Stimulated activated naive CD8-positive, alpha-beta T cell treated with anti-CD3 and anti-CD28 coated beads, Interleukin-15, amount 100 ng/mL, for 72 hours (primary cell): ENCODE results near the gene PRR32.
"Not testable (repeated sequence)": the region's sequence is repeated elsewhere in the genome, so short reads cannot be mapped to it uniquely, and the experiment has no call there.

ENCODE experiments used
- ATAC-seq: fragments of 150-1000 bp; cut with Tn5 transposase; 2 replicates; pipeline ENCODE4 v1.10.0; 2021; ENCODE audit warnings: mild to moderate bottlenecking, moderate library complexity
- DNase-seq, 2 donors: peaks; one replicate each; pipeline ENCODE4 v3.0.0; 2021 to 2022
- H3K27ac Mint-ChIP-seq, 2 donors: one replicate each; pipeline ENCODE4 v1.8.0; 2022; ENCODE audit warnings: mild to moderate bottlenecking in 2 of 2, mixed read lengths in 2 of 2, moderate library complexity in 2 of 2
- H3K27me3 Mint-ChIP-seq: one replicate; pipeline ENCODE4 v1.8.0; 2022; ENCODE audit warnings: mixed read lengths
- H3K4me1 Mint-ChIP-seq: one replicate; pipeline ENCODE4 v1.8.0; 2022; ENCODE audit warnings: mild to moderate bottlenecking, mixed read lengths
- H3K4me3 Mint-ChIP-seq, 2 donors: one replicate each; pipeline ENCODE4 v1.8.0; 2022; ENCODE audit warnings: mild to moderate bottlenecking in 2 of 2, mixed read lengths in 2 of 2, moderate library complexity in 1 of 2
- H3K9me3 Mint-ChIP-seq, 2 donors: one replicate each; pipeline ENCODE4 v1.8.0; 2022; ENCODE audit warnings: mixed read lengths in 2 of 2

PRR32 gene, protein sequence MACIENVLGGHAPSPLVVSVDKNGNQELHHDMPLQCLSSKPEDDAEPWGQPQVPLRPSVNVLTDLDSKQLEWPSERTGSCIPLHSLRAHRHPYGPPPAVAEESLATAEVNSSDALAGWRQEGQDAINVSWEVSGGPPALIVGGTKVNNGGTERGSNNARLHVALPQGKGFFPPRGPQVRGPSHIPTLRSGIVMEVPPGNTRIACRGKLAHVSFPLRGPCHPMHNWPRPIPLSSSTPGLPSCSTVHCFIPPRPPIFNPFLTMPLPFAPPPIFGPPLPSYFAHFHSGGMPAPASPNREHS

DNA sequence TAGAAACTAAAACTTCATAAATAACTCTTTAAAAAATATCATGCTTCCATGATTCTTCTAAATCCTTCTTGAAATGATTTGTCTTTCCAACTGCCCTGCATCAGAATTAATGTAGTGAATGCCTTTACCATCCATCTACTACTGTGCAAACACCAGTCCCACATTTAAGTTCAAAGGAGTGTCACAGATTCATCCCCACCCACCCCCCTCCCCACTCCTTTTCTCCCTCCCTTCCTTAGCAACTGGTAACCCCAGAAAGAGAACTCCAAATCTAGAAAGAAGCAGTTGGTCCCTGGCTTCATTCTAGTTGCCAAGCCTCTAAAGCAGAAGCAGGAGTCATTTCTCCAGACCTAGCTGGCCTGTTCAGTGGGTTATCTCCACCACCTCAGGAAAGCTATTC lies at the start of gene PRR32:
Gene PRR32 (plus strand): TSS at position 301 of the 400 bp plus-strand sequence. CDS start 115 bp downstream, outside the sequence.
- no peak within 1 kb of the TSS for H3K4me3 Mint-ChIP-seq
- no peaks in the 10 kb centered on the region for H3K27me3 Mint-ChIP-seq
- H3K4me1 Mint-ChIP-seq: no peaks in the 10 kb centered on the region
- H3K9me3 Mint-ChIP-seq: no peaks in the 10 kb centered on the region
- ATAC-seq (no peak), DNase-seq (no peak)
- H3K27ac Mint-ChIP-seq: no peak within 1 kb of the TSS

GRCh38 chrX:126770179-126770578 lies 49.4 kb upstream of the PRR32 start:
- Mint-ChIP-seq H3K27ac (no peak overlapping the region), H3K4me1 (no peaks in the 10 kb centered on the region), H3K27me3 (no peaks in the 10 kb centered on the region), H3K9me3 (no peaks in the 10 kb centered on the region), H3K4me3 (no peak overlapping the region)
- ATAC-seq (no peak), DNase-seq (no peak)

- Mint-ChIP-seq H3K27me3 (no peaks in the 10 kb centered on the region), H3K4me3 (no peak overlapping the region), H3K27ac (no peak overlapping the region), H3K9me3 (no peaks in the 10 kb centered on the region), H3K4me1 (no peaks in the 10 kb centered on the region)
- DNase-seq: no peak
- no peak for ATAC-seq
Measured at GRCh38 chrX:126785539-126785938, 34.0 kb upstream of the PRR32 start.

DNA sequence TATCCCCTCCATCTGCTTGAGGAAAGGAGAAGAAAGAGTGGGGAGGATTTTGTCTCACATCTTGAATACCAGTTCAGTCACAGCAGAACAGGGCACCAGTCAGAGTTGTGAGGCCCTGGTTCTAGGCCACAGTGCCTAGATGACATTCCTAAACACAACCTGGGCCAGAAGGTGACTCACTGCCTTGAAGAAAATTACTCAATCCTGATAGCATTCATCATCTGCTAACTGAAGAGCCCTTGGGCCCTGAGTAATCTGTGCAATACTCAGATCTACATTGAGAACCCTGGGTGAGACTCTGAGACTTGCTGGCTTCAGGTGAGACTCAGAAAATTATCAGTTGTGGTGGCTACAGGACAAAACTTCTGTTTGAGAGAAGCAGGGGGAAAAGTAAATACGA lies 20.5 kb upstream of the PRR32 start:
- DNase-seq (no peak), ATAC-seq (no peak)
- Mint-ChIP-seq H3K4me3 (no peak overlapping the region), H3K9me3 (no peaks in the 10 kb centered on the region), H3K4me1 (no peaks in the 10 kb centered on the region), H3K27ac (no peak overlapping the region), H3K27me3 (no peaks in the 10 kb centered on the region)

GRCh38 chrX:126806784-126807183 lies 12.7 kb upstream of the PRR32 start:
- DNase-seq, ATAC-seq, H3K4me1 Mint-ChIP-seq, H3K27ac Mint-ChIP-seq, H3K4me3 Mint-ChIP-seq, H3K27me3 Mint-ChIP-seq, H3K9me3 Mint-ChIP-seq: not testable (repeated sequence)

DNA sequence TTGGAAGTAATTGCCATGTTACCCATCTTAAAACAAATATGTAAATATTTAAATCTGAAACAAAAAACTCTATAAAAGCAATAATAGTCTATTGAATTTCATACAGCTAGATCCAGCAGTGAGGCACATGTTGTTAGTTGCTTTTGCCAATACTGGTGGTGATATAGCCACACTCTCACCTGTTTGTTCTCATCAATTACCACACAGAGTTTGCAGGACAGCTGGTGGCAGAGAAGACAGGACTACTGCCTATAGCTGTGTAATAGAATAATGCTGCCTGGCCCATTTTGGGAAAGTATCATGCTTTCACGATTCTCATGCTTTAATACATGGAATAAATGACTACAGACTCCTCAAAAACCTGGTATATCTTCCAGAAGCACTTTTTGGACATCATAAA lies 3.7 kb upstream of the PRR32 start:
- no peak for ATAC-seq
- Mint-ChIP-seq H3K27ac (no peak overlapping the region), H3K27me3 (no peaks in the 10 kb centered on the region), H3K9me3 (no peaks in the 10 kb centered on the region), H3K4me3 (no peak overlapping the region), H3K4me1 (no peaks in the 10 kb centered on the region)
- DNase-seq: no peak

DNA sequence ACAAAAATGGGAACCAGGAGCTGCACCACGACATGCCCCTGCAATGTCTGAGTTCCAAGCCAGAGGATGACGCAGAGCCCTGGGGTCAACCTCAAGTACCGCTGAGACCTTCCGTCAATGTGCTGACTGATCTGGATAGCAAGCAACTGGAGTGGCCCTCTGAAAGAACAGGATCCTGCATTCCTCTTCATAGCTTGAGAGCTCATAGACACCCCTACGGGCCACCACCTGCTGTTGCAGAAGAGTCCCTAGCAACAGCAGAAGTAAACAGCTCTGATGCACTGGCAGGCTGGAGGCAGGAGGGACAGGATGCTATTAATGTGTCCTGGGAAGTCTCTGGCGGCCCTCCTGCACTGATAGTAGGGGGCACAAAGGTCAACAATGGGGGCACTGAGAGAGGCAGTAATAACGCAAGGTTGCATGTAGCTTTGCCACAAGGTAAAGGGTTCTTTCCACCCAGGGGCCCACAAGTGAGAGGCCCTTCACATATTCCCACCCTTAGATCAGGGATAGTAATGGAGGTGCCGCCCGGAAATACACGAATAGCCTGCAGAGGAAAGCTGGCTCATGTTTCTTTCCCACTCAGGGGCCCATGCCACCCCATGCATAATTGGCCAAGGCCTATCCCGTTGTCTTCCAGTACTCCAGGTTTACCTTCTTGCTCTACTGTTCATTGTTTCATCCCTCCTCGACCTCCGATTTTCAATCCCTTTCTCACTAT lies 1.3 kb downstream of the PRR32 start:
- no peak for ATAC-seq
- H3K27ac Mint-ChIP-seq: no peak overlapping the region
- H3K27me3 Mint-ChIP-seq: no peaks in the 10 kb centered on the region
- no peaks in the 10 kb centered on the region for H3K9me3 Mint-ChIP-seq
- no peak for DNase-seq
- H3K4me3 Mint-ChIP-seq: no peak overlapping the region
- H3K4me1 Mint-ChIP-seq: no peaks in the 10 kb centered on the region

DNA sequence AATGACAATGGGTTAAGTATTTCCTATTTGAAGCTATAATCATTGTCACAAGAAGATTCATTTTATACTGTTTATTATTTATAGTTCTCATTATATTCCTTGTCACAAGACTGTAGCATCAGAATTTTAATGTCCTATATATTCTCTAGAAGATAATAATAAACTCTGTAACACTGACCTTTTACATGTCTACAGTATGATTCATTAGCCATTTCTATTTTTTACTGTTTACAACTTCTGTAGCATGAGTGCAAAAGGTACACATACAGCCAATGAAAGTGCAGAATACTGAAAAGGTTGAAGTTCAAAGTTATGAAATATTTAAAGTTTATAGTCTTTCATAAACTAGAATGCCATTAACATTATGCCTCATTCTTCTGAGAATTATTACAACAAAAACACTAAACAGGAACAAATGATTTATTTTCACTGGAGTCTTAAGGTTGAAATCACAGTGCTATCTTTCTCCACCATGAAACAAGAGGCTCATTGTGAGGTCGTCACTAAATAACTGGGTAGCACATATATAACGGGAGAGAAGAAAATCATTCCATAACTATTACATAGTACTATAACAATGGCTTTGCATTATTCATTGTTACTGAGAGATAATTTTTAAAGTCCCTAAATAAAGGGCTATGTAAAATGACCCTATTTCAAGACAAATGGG lies 4.9 kb downstream of the PRR32 start:
- DNase-seq: no peak
- no peaks in the 10 kb centered on the region for H3K27me3 Mint-ChIP-seq
- H3K27ac Mint-ChIP-seq: no peak overlapping the region
- ATAC-seq: no peak
- H3K4me1 Mint-ChIP-seq: no peaks in the 10 kb centered on the region
- no peaks in the 10 kb centered on the region for H3K9me3 Mint-ChIP-seq
- H3K4me3 Mint-ChIP-seq: no peak overlapping the region

GRCh38 chrX:126825566-126826193 lies 6.2 kb downstream of the PRR32 start:
- Mint-ChIP-seq H3K9me3 (no peaks in the 10 kb centered on the region), H3K27me3 (no peaks in the 10 kb centered on the region), H3K27ac (no peak overlapping the region), H3K4me1 (no peaks in the 10 kb centered on the region), H3K4me3 (no peak overlapping the region)
- no peak for ATAC-seq
- DNase-seq: no peak

DNA sequence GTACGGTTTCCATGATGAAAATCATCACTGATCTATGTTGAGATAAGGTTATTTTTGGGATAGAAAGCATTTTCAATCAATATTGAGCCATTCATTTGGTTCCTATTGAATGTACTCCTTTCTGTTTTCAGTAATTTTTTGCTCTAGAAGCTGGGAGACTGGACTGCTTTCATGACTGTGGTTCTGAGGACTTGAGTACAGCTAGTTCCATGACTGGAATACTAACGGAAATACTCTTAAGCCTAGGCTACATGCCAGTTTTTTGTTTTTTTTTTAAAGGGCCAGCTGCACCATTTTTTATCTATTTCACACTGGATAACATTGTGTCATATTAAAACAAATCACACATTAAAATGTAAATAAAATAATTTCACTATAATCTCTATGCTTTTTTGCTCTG lies 16.7 kb downstream of the PRR32 start:
- no peaks in the 10 kb centered on the region for H3K27me3 Mint-ChIP-seq
- H3K9me3 Mint-ChIP-seq: no peaks in the 10 kb centered on the region
- DNase-seq (no peak), ATAC-seq (no peak)
- H3K27ac Mint-ChIP-seq: no peak overlapping the region
- no peak overlapping the region for H3K4me3 Mint-ChIP-seq
- H3K4me1 Mint-ChIP-seq: no peaks in the 10 kb centered on the region

GRCh38 chrX:126847143-126847542 lies 27.6 kb downstream of the PRR32 start:
- ATAC-seq (no peak), DNase-seq (no peak)
- no peak overlapping the region for H3K27ac Mint-ChIP-seq
- H3K27me3 Mint-ChIP-seq: no peaks in the 10 kb centered on the region
- no peaks in the 10 kb centered on the region for H3K4me1 Mint-ChIP-seq
- no peak overlapping the region for H3K4me3 Mint-ChIP-seq
- peaks cover 3 to 7% of the 10 kb centered on the region in 2 donors for H3K9me3 Mint-ChIP-seq

GRCh38 chrX:126855839-126856524 lies 36.5 kb downstream of the PRR32 start:
- no peaks in the 10 kb centered on the region for H3K4me1 Mint-ChIP-seq
- H3K27ac Mint-ChIP-seq: no peak overlapping the region
- H3K4me3 Mint-ChIP-seq: no peak overlapping the region
- DNase-seq (no peak), ATAC-seq (no peak)
- no peaks in the 10 kb centered on the region for H3K27me3 Mint-ChIP-seq
- no peaks in the 10 kb centered on the region for H3K9me3 Mint-ChIP-seq
